ENCODE measurements around the gene HSDL2.
"Not testable (repeated sequence)": the region's sequence is repeated elsewhere in the genome, so short reads cannot be mapped to it uniquely, and the experiment has no call there.

The HSDL2 gene

GRCh38 chr9:112496074-112496722 is 116.3 kb downstream of the HSDL2 start:
- Histone ChIP-seq H3K9ac (ENCODE audit: low read depth, low read length) (no peak overlapping the region), H3K9me3 (ENCODE audit: control insufficient read depth, insufficient read depth, low read length) (peaks cover 3% of the 10 kb centered on the region), H3K4me1 (ENCODE audit: insufficient read depth, low read length) (peaks cover 6% of the 10 kb centered on the region; the same call in 1 of the 2 replicates), H3K36me3 (ENCODE audit: insufficient read depth, low read length) (peaks cover 3% of the 10 kb centered on the region; the same call in 1 of the 2 replicates)

- peaks cover 6% of the 10 kb centered on the region; the same call in 1 of the 2 replicates for H3K4me1 ChIP-seq (ENCODE audit: insufficient read depth, low read length)
- H3K9ac ChIP-seq (ENCODE audit: low read depth, low read length) = no peak overlapping the region
- H3K36me3 ChIP-seq (ENCODE audit: insufficient read depth, low read length) = no peaks in the 10 kb centered on the region; the same call in 1 of the 2 replicates
- no peaks in the 10 kb centered on the region for H3K9me3 ChIP-seq (ENCODE audit: control insufficient read depth, insufficient read depth, low read length)
These were observed 120.9 kb downstream of the HSDL2 start for GRCh38 chr9:112500842-112501241.

- Histone ChIP-seq H3K4me1 (ENCODE audit: insufficient read depth, low read length) (peaks cover 5% of the 10 kb centered on the region; the same call in 1 of the 2 replicates), H3K9ac (ENCODE audit: low read depth, low read length) (no peak overlapping the region), H3K36me3 (ENCODE audit: insufficient read depth, low read length) (no peaks in the 10 kb centered on the region), H3K9me3 (ENCODE audit: control insufficient read depth, insufficient read depth, low read length) (no peaks in the 10 kb centered on the region)
These were observed 121.4 kb downstream of the HSDL2 start for GRCh38 chr9:112501287-112501686.

GRCh38 chr9:112502175-112502946 is 122.5 kb downstream of the HSDL2 start:
- H3K36me3 ChIP-seq (ENCODE audit: insufficient read depth, low read length) = no peaks in the 10 kb centered on the region
- H3K9me3 ChIP-seq (ENCODE audit: control insufficient read depth, insufficient read depth, low read length) = no peaks in the 10 kb centered on the region
- no peaks in the 10 kb centered on the region for H3K4me1 ChIP-seq (ENCODE audit: insufficient read depth, low read length)
- no peak overlapping the region for H3K9ac ChIP-seq (ENCODE audit: low read depth, low read length)

- Histone ChIP-seq H3K9me3 (ENCODE audit: control insufficient read depth, insufficient read depth, low read length) (no peaks in the 10 kb centered on the region), H3K9ac (ENCODE audit: low read depth, low read length) (no peak overlapping the region), H3K36me3 (ENCODE audit: insufficient read depth, low read length) (no peaks in the 10 kb centered on the region), H3K4me1 (ENCODE audit: insufficient read depth, low read length) (no peaks in the 10 kb centered on the region)
These were observed 123.3 kb downstream of the HSDL2 start for GRCh38 chr9:112503170-112503569.

- H3K36me3 ChIP-seq (ENCODE audit: insufficient read depth, low read length) = no peaks in the 10 kb centered on the region
- H3K9ac ChIP-seq (ENCODE audit: low read depth, low read length) = no peak overlapping the region
- no peaks in the 10 kb centered on the region for H3K4me1 ChIP-seq (ENCODE audit: insufficient read depth, low read length)
- no peaks in the 10 kb centered on the region for H3K9me3 ChIP-seq (ENCODE audit: control insufficient read depth, insufficient read depth, low read length)
These were observed 125.2 kb downstream of the HSDL2 start for GRCh38 chr9:112505086-112505485.

GRCh38 chr9:112505607-112506006 is 125.7 kb downstream of the HSDL2 start:
- H3K9me3 ChIP-seq (ENCODE audit: control insufficient read depth, insufficient read depth, low read length) = no peaks in the 10 kb centered on the region
- H3K4me1 ChIP-seq (ENCODE audit: insufficient read depth, low read length) = no peaks in the 10 kb centered on the region
- H3K36me3 ChIP-seq (ENCODE audit: insufficient read depth, low read length) = no peaks in the 10 kb centered on the region
- H3K9ac ChIP-seq (ENCODE audit: low read depth, low read length) = no peak overlapping the region

- Histone ChIP-seq H3K36me3 (ENCODE audit: insufficient read depth, low read length) (no peaks in the 10 kb centered on the region), H3K4me1 (ENCODE audit: insufficient read depth, low read length) (no peaks in the 10 kb centered on the region), H3K9me3 (ENCODE audit: control insufficient read depth, insufficient read depth, low read length) (no peaks in the 10 kb centered on the region), H3K9ac (ENCODE audit: low read depth, low read length) (no peak overlapping the region)
These were observed 126.7 kb downstream of the HSDL2 start for GRCh38 chr9:112506571-112506970.

- no peak overlapping the region for H3K9ac ChIP-seq (ENCODE audit: low read depth, low read length)
- H3K36me3 ChIP-seq (ENCODE audit: insufficient read depth, low read length) = no peaks in the 10 kb centered on the region
- no peaks in the 10 kb centered on the region for H3K9me3 ChIP-seq (ENCODE audit: control insufficient read depth, insufficient read depth, low read length)
- no peaks in the 10 kb centered on the region for H3K4me1 ChIP-seq (ENCODE audit: insufficient read depth, low read length)
These were observed 127.2 kb downstream of the HSDL2 start for GRCh38 chr9:112507001-112507680.

- Histone ChIP-seq H3K9ac (ENCODE audit: low read depth, low read length) (no peak overlapping the region), H3K36me3 (ENCODE audit: insufficient read depth, low read length) (no peaks in the 10 kb centered on the region), H3K4me1 (ENCODE audit: insufficient read depth, low read length) (no peaks in the 10 kb centered on the region), H3K9me3 (ENCODE audit: control insufficient read depth, insufficient read depth, low read length) (no peaks in the 10 kb centered on the region)
These were observed 128.5 kb downstream of the HSDL2 start for GRCh38 chr9:112508377-112508776.

GRCh38 chr9:112512377-112512776 is 132.5 kb downstream of the HSDL2 start:
- not testable (repeated sequence) for H3K9me3 ChIP-seq (ENCODE audit: control insufficient read depth, insufficient read depth, low read length); H3K4me1 ChIP-seq (ENCODE audit: insufficient read depth, low read length); H3K36me3 ChIP-seq (ENCODE audit: insufficient read depth, low read length); H3K9ac ChIP-seq (ENCODE audit: low read depth, low read length)

GRCh38 chr9:112516769-112517168 is 136.9 kb downstream of the HSDL2 start:
- Histone ChIP-seq H3K9ac (ENCODE audit: low read depth, low read length) (no peak overlapping the region), H3K9me3 (ENCODE audit: control insufficient read depth, insufficient read depth, low read length) (no peaks in the 10 kb centered on the region), H3K36me3 (ENCODE audit: insufficient read depth, low read length) (no peaks in the 10 kb centered on the region; the same call in 1 of the 2 replicates), H3K4me1 (ENCODE audit: insufficient read depth, low read length) (no peaks in the 10 kb centered on the region; the same call in 1 of the 2 replicates)

GRCh38 chr9:112520069-112520468 is 140.2 kb downstream of the HSDL2 start:
- Histone ChIP-seq H3K4me1 (ENCODE audit: insufficient read depth, low read length) (no peaks in the 10 kb centered on the region; the same call in 1 of the 2 replicates), H3K9me3 (ENCODE audit: control insufficient read depth, insufficient read depth, low read length) (no peaks in the 10 kb centered on the region), H3K36me3 (ENCODE audit: insufficient read depth, low read length) (no peaks in the 10 kb centered on the region; the same call in 1 of the 2 replicates), H3K9ac (ENCODE audit: low read depth, low read length) (no peak overlapping the region)

GRCh38 chr9:112520656-112521055 is 140.7 kb downstream of the HSDL2 start:
- no peaks in the 10 kb centered on the region for H3K9me3 ChIP-seq (ENCODE audit: control insufficient read depth, insufficient read depth, low read length)
- H3K4me1 ChIP-seq (ENCODE audit: insufficient read depth, low read length) = no peaks in the 10 kb centered on the region; the same call in 1 of the 2 replicates
- H3K9ac ChIP-seq (ENCODE audit: low read depth, low read length) = no peak overlapping the region
- no peaks in the 10 kb centered on the region; the same call in 1 of the 2 replicates for H3K36me3 ChIP-seq (ENCODE audit: insufficient read depth, low read length)

Data from ES-I3 (cell line).